HUES48 (cell line): ENCODE data around the gene TRAF5.
A peak's percentile ranks its signal among the peaks of the same experiment; 100 is the strongest.
"Not testable (repeated sequence)": the region's sequence is repeated elsewhere in the genome, so short reads cannot be mapped to it uniquely, and the experiment has no call there.

Experiments
- H3K27ac ChIP-seq: one replicate; pipeline ENCODE4 v1.7.0; 2013; ENCODE audit warnings: low read depth, low read length, inconsistent platforms
- H3K27me3 ChIP-seq: 2 replicates; pipeline ENCODE4 v1.6.1; 2013; ENCODE audit warnings: mild to moderate bottlenecking, low read length; ENCODE audit not compliant: control insufficient read depth, insufficient read depth
- H3K36me3 ChIP-seq: 2 replicates; pipeline ENCODE4 v1.6.1; 2013; ENCODE audit warnings: low read length; ENCODE audit not compliant: control insufficient read depth, insufficient read depth
- H3K4me1 ChIP-seq: 2 replicates; pipeline ENCODE4 v1.6.1; 2013; ENCODE audit warnings: mild to moderate bottlenecking, low read length; ENCODE audit not compliant: control insufficient read depth, insufficient read depth
- H3K4me3 ChIP-seq: 2 replicates; pipeline ENCODE4 v1.5.1; 2013; ENCODE audit warnings: mild to moderate bottlenecking, low read depth, low read length
- H3K9ac ChIP-seq: 2 replicates; pipeline ENCODE4 v1.6.1; 2013; ENCODE audit warnings: mild to moderate bottlenecking, low read depth, low read length, moderate library complexity
- H3K9me3 ChIP-seq: 2 replicates; pipeline ENCODE4 v1.6.1; 2013; ENCODE audit warnings: low read length; ENCODE audit not compliant: control insufficient read depth, insufficient read depth

The TRAF5 gene

GRCh38 chr1:211378844-211379243, 52.2 kb downstream of the TRAF5 start:
- no peak overlapping the region for H3K4me3 ChIP-seq
- no peaks in the 10 kb centered on the region; the same call in 1 of the 2 replicates for H3K36me3 ChIP-seq
- H3K4me1 ChIP-seq = peaks cover 33% of the 10 kb centered on the region
- no peak overlapping the region for H3K27ac ChIP-seq
- no peaks in the 10 kb centered on the region for H3K27me3 ChIP-seq
- H3K9ac ChIP-seq = no peak overlapping the region
- H3K9me3 ChIP-seq = no peaks in the 10 kb centered on the region

- Histone ChIP-seq H3K27me3 (no peaks in the 10 kb centered on the region), H3K36me3 (no peaks in the 10 kb centered on the region; the same call in 1 of the 2 replicates), H3K4me1 (peaks cover 35% of the 10 kb centered on the region), H3K9me3 (no peaks in the 10 kb centered on the region), H3K27ac (no peak overlapping the region), H3K4me3 (no peak overlapping the region), H3K9ac (no peak overlapping the region)
Measured at GRCh38 chr1:211379446-211379845, 52.8 kb downstream of the TRAF5 start.

GRCh38 chr1:211381481-211382181, 55.0 kb downstream of the TRAF5 start:
- H3K4me3 ChIP-seq = 0 out of 2 replicates have a peak overlapping the region, but pooled peaks have one; percentile 77
- H3K27ac ChIP-seq = peak overlapping the region; percentile 97
- H3K4me1 ChIP-seq = peaks cover 26% of the 10 kb centered on the region
- H3K9ac ChIP-seq = no peak overlapping the region
- H3K9me3 ChIP-seq = no peaks in the 10 kb centered on the region
- no peaks in the 10 kb centered on the region for H3K36me3 ChIP-seq
- no peaks in the 10 kb centered on the region for H3K27me3 ChIP-seq

DNA sequence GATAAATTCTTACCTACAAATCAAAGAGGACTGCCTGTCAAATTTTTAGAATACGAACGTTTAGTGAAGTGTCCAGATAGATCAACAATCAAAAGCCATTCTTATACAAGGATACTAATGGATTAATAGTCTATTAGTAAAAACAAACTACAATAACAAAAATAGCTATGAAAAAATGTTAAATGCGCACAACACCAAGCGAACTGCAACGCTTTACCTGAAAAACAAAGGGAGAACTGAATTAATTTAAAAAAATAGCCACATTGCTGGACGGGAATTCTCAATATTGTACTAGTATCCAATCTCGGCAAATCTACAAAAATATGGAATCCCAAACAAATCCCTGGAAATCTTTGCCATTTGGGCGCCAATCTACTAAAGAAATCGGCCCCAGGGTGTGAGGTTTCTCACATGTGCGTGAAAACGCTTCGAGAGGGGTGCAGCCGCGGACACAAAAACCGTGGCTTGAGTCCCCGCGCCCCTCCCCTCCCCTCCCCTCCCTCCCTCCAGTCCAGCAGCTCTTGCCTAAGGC, 55.6 kb downstream of the TRAF5 start:
- Histone ChIP-seq H3K36me3 (no peaks in the 10 kb centered on the region), H3K4me3 (peak overlapping the region; percentile 77), H3K9me3 (no peaks in the 10 kb centered on the region), H3K27ac (peak overlapping the region; percentile 97), H3K4me1 (peaks cover 23% of the 10 kb centered on the region), H3K27me3 (no peaks in the 10 kb centered on the region), H3K9ac (peak overlapping the region; percentile 69)

- Histone ChIP-seq H3K27me3 (no peaks in the 10 kb centered on the region), H3K4me3 (peak overlapping the region; percentile 77), H3K4me1 (peaks cover 17% of the 10 kb centered on the region), H3K27ac (peak overlapping the region; percentile 97), H3K36me3 (no peaks in the 10 kb centered on the region), H3K9me3 (no peaks in the 10 kb centered on the region), H3K9ac (peak overlapping the region; percentile 95)
Measured at GRCh38 chr1:211382714-211383480, 56.3 kb downstream of the TRAF5 start.

DNA sequence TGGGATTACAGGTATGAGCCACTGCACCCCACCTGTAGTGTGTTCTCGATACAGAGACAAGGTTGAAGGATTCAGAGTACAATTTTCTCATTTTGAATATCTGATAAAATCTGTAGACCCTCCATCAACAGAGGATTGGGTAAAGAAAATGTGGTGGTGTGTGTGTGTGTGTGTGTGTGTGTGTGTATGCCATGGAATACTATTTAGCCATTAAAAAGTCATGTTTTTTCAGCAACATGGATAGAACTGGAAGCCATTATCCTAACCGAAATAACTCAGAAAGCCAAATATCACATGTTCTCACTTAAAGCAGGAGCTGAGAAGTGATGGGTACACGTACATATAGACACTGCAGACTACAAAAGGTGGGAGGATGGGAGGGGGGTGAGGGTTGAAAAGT, 57.9 kb downstream of the TRAF5 start:
- Histone ChIP-seq H3K27me3 (no peaks in the 10 kb centered on the region), H3K27ac (no peak overlapping the region), H3K36me3 (no peaks in the 10 kb centered on the region), H3K4me1 (peaks cover 14% of the 10 kb centered on the region), H3K9me3 (no peaks in the 10 kb centered on the region), H3K4me3 (no peak overlapping the region), H3K9ac (no peak overlapping the region)

DNA sequence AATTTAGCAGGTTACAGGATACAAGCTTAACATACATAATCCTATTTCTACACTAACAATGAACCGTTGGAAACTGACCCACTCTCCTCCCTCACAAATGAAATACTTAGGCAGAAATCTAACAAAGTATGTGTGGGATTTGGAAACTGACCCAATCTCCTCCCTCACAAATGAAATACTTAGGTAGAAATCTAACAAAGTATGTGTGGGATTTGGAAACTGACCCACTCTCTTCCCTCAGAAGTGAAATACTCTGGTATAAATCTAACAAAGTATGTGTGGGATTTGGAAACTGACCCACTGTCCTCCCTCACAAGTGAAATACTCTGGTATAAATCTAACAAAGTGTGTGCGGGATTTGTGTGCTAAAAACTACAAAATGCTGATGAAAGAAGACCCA, 60.3 kb downstream of the TRAF5 start:
- peaks cover 14% of the 10 kb centered on the region for H3K4me1 ChIP-seq
- H3K27me3 ChIP-seq = no peaks in the 10 kb centered on the region
- no peak overlapping the region for H3K9ac ChIP-seq
- no peaks in the 10 kb centered on the region for H3K9me3 ChIP-seq
- H3K4me3 ChIP-seq = no peak overlapping the region
- H3K27ac ChIP-seq = no peak overlapping the region
- no peaks in the 10 kb centered on the region for H3K36me3 ChIP-seq

DNA sequence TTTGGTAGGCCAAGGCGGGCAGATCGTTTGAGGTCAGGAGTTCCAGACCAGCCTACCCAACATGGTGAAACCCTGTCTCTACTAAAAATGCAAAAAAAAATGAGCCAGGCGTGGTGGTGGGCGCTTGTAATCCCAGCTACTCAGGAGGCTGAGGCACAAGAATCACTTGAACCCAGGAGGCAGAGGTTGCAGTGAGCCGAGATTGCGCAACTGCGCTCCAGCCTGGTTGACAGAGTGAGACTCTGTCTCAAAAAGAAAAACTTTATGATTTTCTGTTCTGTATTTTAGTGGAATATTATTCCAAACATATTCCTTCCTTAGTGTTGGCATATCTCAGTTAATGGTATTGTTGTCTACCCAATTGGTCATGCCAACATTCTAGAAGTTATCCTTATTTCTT, 64.2 kb downstream of the TRAF5 start:
- not testable (repeated sequence) for H3K9ac ChIP-seq, H3K4me1 ChIP-seq, H3K36me3 ChIP-seq, H3K27ac ChIP-seq, H3K9me3 ChIP-seq, H3K4me3 ChIP-seq, H3K27me3 ChIP-seq

DNA sequence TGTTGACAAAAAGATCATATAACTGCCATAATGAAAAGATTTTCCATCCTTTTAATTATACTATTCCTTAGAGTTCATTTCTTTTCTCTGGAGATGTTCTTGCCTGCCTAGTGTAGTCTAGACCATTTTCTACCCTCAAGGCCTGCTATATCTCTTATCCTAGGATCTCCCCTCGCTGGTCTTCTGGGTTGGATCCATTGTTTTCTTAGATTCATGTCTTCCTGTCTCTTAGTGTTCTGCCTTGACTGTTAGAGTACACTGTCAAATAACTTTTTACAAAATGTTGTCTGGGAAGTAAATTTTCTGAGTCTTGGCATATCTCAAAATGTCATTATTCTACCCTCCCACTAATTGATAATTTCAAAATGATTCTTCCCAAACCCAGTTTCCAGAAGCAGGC, 66.6 kb downstream of the TRAF5 start:
- peaks cover 6% of the 10 kb centered on the region for H3K4me1 ChIP-seq
- no peaks in the 10 kb centered on the region for H3K9me3 ChIP-seq
- H3K27me3 ChIP-seq = no peaks in the 10 kb centered on the region
- H3K27ac ChIP-seq = no peak overlapping the region
- no peak overlapping the region for H3K9ac ChIP-seq
- no peak overlapping the region for H3K4me3 ChIP-seq
- no peaks in the 10 kb centered on the region for H3K36me3 ChIP-seq

GRCh38 chr1:211398266-211398930, 71.8 kb downstream of the TRAF5 start:
- not testable (repeated sequence) for H3K9ac ChIP-seq
- H3K27ac ChIP-seq = peak overlapping the region; percentile 83

More at GRCh38 chr1:211398266-211398930, 71.8 kb downstream of the TRAF5 start:
- not testable (repeated sequence) for H3K36me3 ChIP-seq, H3K9me3 ChIP-seq, H3K27me3 ChIP-seq
- peaks cover 28% of the 10 kb centered on the region for H3K4me1 ChIP-seq
- peak overlapping the region; percentile 46 for H3K4me3 ChIP-seq
